GM06990 (cell line): Measurements from ENCODE around the gene COX8A.

Experiments used
- DNase-seq: peaks from one replicate; pipeline ENCODE4 v3.0.0-alpha.2; 2011; ENCODE audit not compliant: insufficient read length; ENCODE audit errors: extremely low read depth
- H3K27me3 ChIP-seq: replicated peaks from 2 replicates; pipeline ENCODE4 v1.6.0; 2011; ENCODE audit warnings: low read length; ENCODE audit not compliant: control insufficient read depth, insufficient read depth
- H3K36me3 ChIP-seq: 2 replicates; pipeline ENCODE4 v1.5.1; 2011; ENCODE audit warnings: low read length; ENCODE audit not compliant: control insufficient read depth, insufficient read depth
- H3K4me3 ChIP-seq: replicated peaks from 2 replicates; pipeline ENCODE4 v1.5.1; 2011; ENCODE audit warnings: low read depth, mild to moderate bottlenecking, control low read depth, low read length
- CTCF ChIP-seq: IDR thresholded peaks from 2 replicates; pipeline ENCODE4 v1.5.1; 2011; ENCODE audit warnings: low read length, control low read depth, mild to moderate bottlenecking, inconsistent platforms; ENCODE audit not compliant: insufficient read depth, poor library complexity, severe bottlenecking

The COX8A gene

GRCh38 chr11:64011371-64011770 lies 37.0 kb downstream of the COX8A start:
- Histone ChIP-seq H3K4me3 (no peak overlapping the region), H3K27me3 (peaks cover 2% of the 10 kb centered on the region; the same call in 1 of the 2 replicates), H3K36me3 (no peaks in the 10 kb centered on the region)
- DNase-seq = no peak
- TF ChIP-seq CTCF = no peak

GRCh38 chr11:64013141-64013896 lies 38.9 kb downstream of the COX8A start:
- no peak for TF ChIP-seq CTCF
- DNase-seq = no peak
- Histone ChIP-seq H3K27me3 (no peaks in the 10 kb centered on the region; the same call in 1 of the 2 replicates), H3K4me3 (no peak overlapping the region), H3K36me3 (no peaks in the 10 kb centered on the region)

GRCh38 chr11:64014356-64014755 lies 39.9 kb downstream of the COX8A start:
- no peak overlapping the region for H3K4me3 ChIP-seq
- no peaks in the 10 kb centered on the region for H3K36me3 ChIP-seq
- no peak for TF ChIP-seq CTCF
- no peak for DNase-seq
- no peaks in the 10 kb centered on the region; the same call in 1 of the 2 replicates for H3K27me3 ChIP-seq

GRCh38 chr11:64015510-64015909 lies 41.1 kb downstream of the COX8A start:
- Histone ChIP-seq H3K27me3 (no peaks in the 10 kb centered on the region; the same call in 1 of the 2 replicates), H3K4me3 (no peak overlapping the region), H3K36me3 (no peaks in the 10 kb centered on the region)
- DNase-seq = no peak
- no peak for TF ChIP-seq CTCF

- DNase-seq = no peak
- no peak for TF ChIP-seq CTCF
- Histone ChIP-seq H3K4me3 (no peak overlapping the region), H3K36me3 (no peaks in the 10 kb centered on the region), H3K27me3 (no peaks in the 10 kb centered on the region; the same call in 1 of the 2 replicates)
Observed at GRCh38 chr11:64015935-64016845, 41.8 kb downstream of the COX8A start.
